GM19035 (cell line): ENCODE measurements around the gene GNA15.

Source experiments
- ATAC-seq: cut with Tn5 transposase; IDR thresholded peaks from one replicate; pipeline ENCODE4 v1.9.1; 2021; ENCODE audit not compliant: unreplicated experiment

The GNA15 gene

GRCh38 chr19:3206216-3206953, 70.6 kb downstream of the GNA15 start:
- ATAC-seq = no peak

- ATAC-seq = no peak
Observed at GRCh38 chr19:3207461-3208242, 71.8 kb downstream of the GNA15 start.

- ATAC-seq = no peak
Observed at GRCh38 chr19:3208317-3209207, 72.7 kb downstream of the GNA15 start.

GRCh38 chr19:3210347-3211017, 74.6 kb downstream of the GNA15 start:
- ATAC-seq = no peak

- ATAC-seq = no peak
Observed at GRCh38 chr19:3211191-3211590, 75.4 kb downstream of the GNA15 start.

- no peak for ATAC-seq
Observed at GRCh38 chr19:3213159-3213558, 77.3 kb downstream of the GNA15 start.
